DOHH2 (cell line): Measurements from ENCODE around the gene VANGL1.
"Not testable (repeated sequence)": the region's sequence is repeated elsewhere in the genome, so short reads cannot be mapped to it uniquely, and the experiment has no call there.

Source experiments
- H3F3A ChIP-seq: fragments of 200-600 bp; sonication (generic), shearing (Covaris generic); 2 replicates; pipeline ENCODE4 v1.6.0; 2016; ENCODE audit warnings: antibody characterized with exemption, mild to moderate bottlenecking; ENCODE audit not compliant: control insufficient read depth, insufficient read depth
- H3K27ac ChIP-seq: fragments of 200-600 bp; sonication (generic); 2 replicates; pipeline ENCODE4 v1.5.1; 2014; ENCODE audit warnings: low read depth, mild to moderate bottlenecking, low read length, moderate library complexity
- H3K27me3 ChIP-seq: fragments of 200-600 bp; sonication (generic); 2 replicates; pipeline ENCODE4 v1.6.1; 2014; ENCODE audit warnings: mild to moderate bottlenecking, low read length, mixed read lengths; ENCODE audit not compliant: control insufficient read depth
- H3K36me3 ChIP-seq: fragments of 200-600 bp; sonication (generic); 2 replicates; pipeline ENCODE4 v1.6.1; 2014; ENCODE audit warnings: mild to moderate bottlenecking, low read length, moderate library complexity, mixed read lengths; ENCODE audit not compliant: control insufficient read depth
- H3K4me1 ChIP-seq: fragments of 200-600 bp; sonication (generic); 2 replicates; pipeline ENCODE4 v1.6.1; 2014; ENCODE audit warnings: mild to moderate bottlenecking, low read length, mixed read lengths; ENCODE audit not compliant: control insufficient read depth
- H3K4me2 ChIP-seq: fragments of 200-600 bp; sonication (generic); 2 replicates; pipeline ENCODE4 v1.6.0; 2014; ENCODE audit warnings: mild to moderate bottlenecking, low read length, moderate library complexity
- H3K4me3 ChIP-seq: fragments of 200-600 bp; sonication (generic); 2 replicates; pipeline ENCODE4 v1.5.1; 2014; ENCODE audit warnings: mild to moderate bottlenecking, low read length, mixed read lengths
- H3K79me2 ChIP-seq: fragments of 200-600 bp; sonication (generic); 2 replicates; pipeline ENCODE4 v1.6.1; 2014; ENCODE audit warnings: mild to moderate bottlenecking, low read length, mixed read lengths; ENCODE audit not compliant: control insufficient read depth
- H3K9me2 ChIP-seq: fragments of 200-600 bp; sonication (generic); replicated peaks from 2 replicates; pipeline ENCODE4 v1.6.1; 2014; ENCODE audit warnings: mild to moderate bottlenecking, low read length, mixed read lengths; ENCODE audit not compliant: control insufficient read depth
- H3K9me3 ChIP-seq: fragments of 200-600 bp; sonication (generic); 2 replicates; pipeline ENCODE4 v1.6.1; 2014; ENCODE audit warnings: antibody characterized with exemption, low read length, mixed read lengths; ENCODE audit not compliant: control insufficient read depth, insufficient read depth
- H4K20me1 ChIP-seq: fragments of 200-600 bp; sonication (generic); 2 replicates; pipeline ENCODE4 v1.6.0; 2014; ENCODE audit warnings: low read depth, mild to moderate bottlenecking, antibody characterized with exemption, low read length, moderate library complexity; ENCODE audit not compliant: control insufficient read depth, insufficient read depth
- EZH2phosphoT487 ChIP-seq: fragments of 200-600 bp; sonication (generic); IDR thresholded peaks from 2 replicates; pipeline ENCODE4 v1.6.1; 2017; ENCODE audit warnings: borderline replicate concordance, mild to moderate bottlenecking, antibody characterized with exemption, low read length, moderate library complexity, mixed read lengths
- TF ChIP-seq, protein P1 (sequence below): fragments of 200-600 bp; sonication (generic); IDR thresholded peaks from one replicate; pipeline ENCODE4 v1.5.1; 2014; ENCODE audit warnings: antibody characterized with exemption, mild to moderate bottlenecking, low read depth, low read length; ENCODE audit not compliant: poor library complexity, severe bottlenecking

The VANGL1 gene

DNA sequence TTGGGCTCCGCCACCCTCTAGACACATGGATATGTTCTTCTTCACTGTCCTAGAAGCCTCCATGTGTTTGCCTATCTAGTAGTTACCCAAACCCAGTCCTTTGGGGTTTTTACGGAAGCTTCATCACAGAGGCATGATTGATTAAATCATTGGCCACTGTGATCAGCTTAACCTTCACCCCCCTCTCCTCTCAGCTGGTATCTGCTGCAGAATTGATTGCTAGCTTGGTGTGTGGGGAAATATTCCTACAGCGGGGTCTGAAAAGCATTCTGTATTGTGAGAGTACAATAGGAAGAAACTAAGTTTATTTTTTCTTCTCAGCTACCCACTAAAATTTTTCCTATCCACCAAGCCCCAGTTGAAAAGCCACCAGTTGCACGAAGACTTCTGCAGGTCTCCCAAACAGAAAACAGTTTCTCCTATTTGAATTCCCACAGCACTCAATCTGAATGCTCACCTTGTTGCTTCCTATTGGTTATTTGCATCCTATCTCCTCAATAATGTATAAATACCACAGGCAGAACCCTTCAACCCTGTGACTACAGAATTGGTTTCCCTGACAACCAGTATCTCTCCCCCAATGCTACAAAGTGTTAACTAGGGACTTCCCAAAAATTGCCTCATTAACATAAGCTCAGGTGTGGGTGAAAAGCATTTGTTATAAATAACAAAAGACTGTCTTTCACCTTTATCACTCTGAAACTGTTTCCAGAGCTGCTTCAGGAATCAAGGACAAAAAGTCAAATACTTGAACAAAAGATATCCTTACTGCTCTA is 9.3 kb upstream of the VANGL1 start:
- TF ChIP-seq, protein P1, sequence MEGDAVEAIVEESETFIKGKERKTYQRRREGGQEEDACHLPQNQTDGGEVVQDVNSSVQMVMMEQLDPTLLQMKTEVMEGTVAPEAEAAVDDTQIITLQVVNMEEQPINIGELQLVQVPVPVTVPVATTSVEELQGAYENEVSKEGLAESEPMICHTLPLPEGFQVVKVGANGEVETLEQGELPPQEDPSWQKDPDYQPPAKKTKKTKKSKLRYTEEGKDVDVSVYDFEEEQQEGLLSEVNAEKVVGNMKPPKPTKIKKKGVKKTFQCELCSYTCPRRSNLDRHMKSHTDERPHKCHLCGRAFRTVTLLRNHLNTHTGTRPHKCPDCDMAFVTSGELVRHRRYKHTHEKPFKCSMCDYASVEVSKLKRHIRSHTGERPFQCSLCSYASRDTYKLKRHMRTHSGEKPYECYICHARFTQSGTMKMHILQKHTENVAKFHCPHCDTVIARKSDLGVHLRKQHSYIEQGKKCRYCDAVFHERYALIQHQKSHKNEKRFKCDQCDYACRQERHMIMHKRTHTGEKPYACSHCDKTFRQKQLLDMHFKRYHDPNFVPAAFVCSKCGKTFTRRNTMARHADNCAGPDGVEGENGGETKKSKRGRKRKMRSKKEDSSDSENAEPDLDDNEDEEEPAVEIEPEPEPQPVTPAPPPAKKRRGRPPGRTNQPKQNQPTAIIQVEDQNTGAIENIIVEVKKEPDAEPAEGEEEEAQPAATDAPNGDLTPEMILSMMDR: no peak
- no peak for TF ChIP-seq EZH2phosphoT487
- no peaks in the 10 kb centered on the region for H3K9me3 ChIP-seq
- no peaks in the 10 kb centered on the region for H3F3A ChIP-seq
- H3K27me3 ChIP-seq: no peaks in the 10 kb centered on the region
- no peak overlapping the region for H3K27ac ChIP-seq
- H3K4me1 ChIP-seq: no peaks in the 10 kb centered on the region
- no peak overlapping the region for H3K4me2 ChIP-seq
- no peaks in the 10 kb centered on the region for H4K20me1 ChIP-seq
- no peaks in the 10 kb centered on the region for H3K36me3 ChIP-seq
- no peak overlapping the region for H3K4me3 ChIP-seq
- H3K79me2 ChIP-seq: no peaks in the 10 kb centered on the region
- H3K9me2 ChIP-seq: no peaks in the 10 kb centered on the region

DNA sequence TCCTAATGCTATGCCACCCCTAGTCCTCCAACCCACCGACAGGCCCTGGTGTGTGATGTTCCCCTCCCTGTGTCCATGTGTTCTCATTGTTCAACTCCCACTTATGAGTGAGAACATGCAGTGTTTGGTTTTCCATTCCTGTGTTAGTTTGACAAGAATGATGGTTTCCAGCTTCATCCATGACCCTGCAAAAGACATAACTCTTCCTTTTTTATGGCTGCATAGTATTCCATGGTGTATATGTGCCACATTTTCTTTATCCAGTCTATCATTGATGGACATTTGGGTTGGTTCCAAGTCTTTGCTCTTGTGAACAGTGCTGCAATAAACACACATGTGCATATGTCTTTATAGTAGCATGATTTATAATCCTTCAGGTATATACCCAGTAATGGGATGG is 8.2 kb upstream of the VANGL1 start:
- H3K4me1 ChIP-seq, H3K4me3 ChIP-seq, H3K36me3 ChIP-seq, H3F3A ChIP-seq, H3K79me2 ChIP-seq, H3K27ac ChIP-seq, H3K4me2 ChIP-seq, H3K9me2 ChIP-seq, H4K20me1 ChIP-seq, H3K9me3 ChIP-seq, H3K27me3 ChIP-seq: not testable (repeated sequence)

DNA sequence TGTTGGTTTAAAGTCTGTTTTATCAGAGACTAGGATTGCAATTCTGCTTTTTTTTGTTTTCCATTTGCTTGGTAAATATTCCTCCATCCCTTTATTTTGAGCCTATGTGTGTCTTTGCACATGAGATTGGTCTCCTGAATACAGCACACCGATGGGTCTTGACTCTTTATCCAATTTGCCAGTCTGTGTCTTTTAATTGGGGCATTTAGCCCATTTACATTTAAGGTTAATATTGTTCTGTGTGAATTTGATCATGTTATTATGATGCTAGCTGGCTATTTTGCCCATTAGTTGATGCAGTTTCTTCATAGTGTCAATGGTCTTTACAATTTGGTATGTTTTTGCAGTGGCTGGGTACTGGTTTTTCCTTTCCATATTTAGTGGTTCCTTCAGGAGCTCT is 4.5 kb upstream of the VANGL1 start:
- not testable (repeated sequence) for H4K20me1 ChIP-seq, H3K4me2 ChIP-seq, H3F3A ChIP-seq, H3K79me2 ChIP-seq, H3K27ac ChIP-seq, H3K4me3 ChIP-seq, H3K9me3 ChIP-seq, H3K36me3 ChIP-seq, H3K4me1 ChIP-seq, H3K9me2 ChIP-seq
- peaks cover 12% of the 10 kb centered on the region for H3K27me3 ChIP-seq

DNA sequence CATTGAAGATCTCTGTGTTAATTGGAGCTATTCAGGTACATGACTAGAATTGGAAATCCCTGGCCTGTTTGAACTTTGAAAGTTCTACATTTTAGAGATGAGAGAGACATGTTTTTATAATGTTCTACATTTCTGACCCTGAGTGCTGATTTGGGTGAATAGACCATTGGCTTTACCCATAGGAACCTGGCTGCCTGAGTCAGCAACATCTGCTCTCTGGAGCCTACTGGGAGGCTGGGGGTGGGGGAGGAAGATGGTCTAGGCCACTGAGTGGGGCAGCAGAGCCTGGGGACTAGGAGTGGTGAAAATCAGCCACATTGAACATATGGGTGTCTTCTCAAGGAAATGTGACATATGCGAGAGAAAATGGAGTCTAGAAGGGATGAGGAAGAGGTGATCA is 1.4 kb upstream of the VANGL1 start:
- Histone ChIP-seq H3K9me3 (no peaks in the 10 kb centered on the region), H3K4me3 (no peak overlapping the region), H3K27ac (no peak overlapping the region), H3K27me3 (peaks cover 12% of the 10 kb centered on the region), H3K4me1 (peaks cover 7% of the 10 kb centered on the region; the same call in 1 of the 2 replicates), H3F3A (no peaks in the 10 kb centered on the region), H3K9me2 (no peaks in the 10 kb centered on the region), H3K36me3 (no peaks in the 10 kb centered on the region), H3K79me2 (no peaks in the 10 kb centered on the region), H4K20me1 (no peaks in the 10 kb centered on the region), H3K4me2 (no peak overlapping the region)
- TF ChIP-seq, protein P1: no peak
